Activated CD4-positive, alpha-beta T cell treated with anti-CD3 and anti-CD28 coated beads, Interleukin-2, amount 50 U/mL, for 1 hour (primary cell): Measurements from ENCODE around the gene CTH.
"Not testable (repeated sequence)": the region's sequence is repeated elsewhere in the genome, so short reads cannot be mapped to it uniquely, and the experiment has no call there.

Source experiments
- DNase-seq: peaks from one replicate; pipeline ENCODE4 v3.0.0-alpha.2; 2020

The CTH gene

GRCh38 chr1:70410604-70411359 lies at the start of gene CTH:
CTH (plus strand) TSS chr1:70411268; CDS start chr1:70411416, 148 bp downstream.
- DNase-seq = peak; percentile 91

GRCh38 chr1:70361727-70362398 lies 49.2 kb upstream of the CTH start:
- DNase-seq = no peak

GRCh38 chr1:70364439-70364838 lies 46.6 kb upstream of the CTH start:
- no peak for DNase-seq

GRCh38 chr1:70366425-70366952 lies 44.6 kb upstream of the CTH start:
- not testable (repeated sequence) for DNase-seq

GRCh38 chr1:70366997-70367396 lies 44.1 kb upstream of the CTH start:
- not testable (repeated sequence) for DNase-seq

GRCh38 chr1:70367397-70367796 lies 43.7 kb upstream of the CTH start:
- not testable (repeated sequence) for DNase-seq

GRCh38 chr1:70371586-70371985 lies 39.5 kb upstream of the CTH start:
- DNase-seq = not testable (repeated sequence)

GRCh38 chr1:70372426-70372825 lies 38.6 kb upstream of the CTH start:
- no peak for DNase-seq

GRCh38 chr1:70373580-70373979 lies 37.5 kb upstream of the CTH start:
- not testable (repeated sequence) for DNase-seq

GRCh38 chr1:70376196-70376595 lies 34.9 kb upstream of the CTH start:
- DNase-seq = no peak

- no peak for DNase-seq
Measured at GRCh38 chr1:70382682-70383081, 28.4 kb upstream of the CTH start.

GRCh38 chr1:70383483-70383882 lies 27.6 kb upstream of the CTH start:
- DNase-seq = no peak

- DNase-seq = no peak
Measured at GRCh38 chr1:70384542-70384941, 26.5 kb upstream of the CTH start.

- no peak for DNase-seq
Measured at GRCh38 chr1:70385477-70385876, 25.6 kb upstream of the CTH start.

- no peak for DNase-seq
Measured at GRCh38 chr1:70386121-70386520, 24.9 kb upstream of the CTH start.

- no peak for DNase-seq
Measured at GRCh38 chr1:70387507-70387906, 23.6 kb upstream of the CTH start.

- no peak for DNase-seq
Measured at GRCh38 chr1:70392626-70393025, 18.4 kb upstream of the CTH start.

GRCh38 chr1:70396607-70397006 lies 14.5 kb upstream of the CTH start:
- DNase-seq = no peak

- no peak for DNase-seq
Measured at GRCh38 chr1:70397013-70397412, 14.1 kb upstream of the CTH start.

GRCh38 chr1:70400335-70400734 lies 10.7 kb upstream of the CTH start:
- DNase-seq = no peak

- DNase-seq = no peak
Measured at GRCh38 chr1:70401974-70402373, 9.1 kb upstream of the CTH start.

- no peak for DNase-seq
Measured at GRCh38 chr1:70403759-70404158, 7.3 kb upstream of the CTH start.

- no peak for DNase-seq
Measured at GRCh38 chr1:70405780-70406416, 5.2 kb upstream of the CTH start.

GRCh38 chr1:70409136-70409535 lies 1.9 kb upstream of the CTH start:
- DNase-seq = no peak
